ENCODE results near the gene CENPS.

CENPS gene

DNA sequence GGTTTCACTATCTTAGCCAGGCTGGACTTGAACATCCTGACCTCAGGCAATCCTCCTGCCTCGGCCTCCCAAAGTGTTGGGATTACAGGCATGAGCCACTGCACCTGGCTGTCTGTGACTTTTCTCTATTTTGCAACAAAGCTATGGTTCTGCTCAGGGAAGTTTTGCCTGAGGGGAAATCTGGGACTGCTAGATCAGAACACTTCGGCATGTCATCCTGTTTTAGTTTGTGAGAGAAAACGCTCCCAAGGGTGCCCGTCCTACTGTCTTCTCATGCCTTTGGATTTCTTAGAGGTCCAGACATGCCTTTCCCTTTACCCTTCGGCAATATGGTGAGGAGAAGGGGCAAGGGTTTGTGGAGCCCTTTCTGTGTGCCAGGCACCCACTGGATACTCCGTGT, 14.0 kb downstream of the CENPS start:
- H3K4me3 ChIP-seq (ENCODE audit: low read length) = no peak overlapping the region
- no peak for DNase-seq (ENCODE audit: low read depth)
- TF ChIP-seq CTCF (conservative IDR thresholded peaks at IDR 0.05; ENCODE audit: low read depth, low read length) = no peak

- H3K4me3 ChIP-seq (ENCODE audit: low read length) = no peak overlapping the region
- no peak for DNase-seq (ENCODE audit: low read depth)
- TF ChIP-seq CTCF (conservative IDR thresholded peaks at IDR 0.05; ENCODE audit: low read depth, low read length) = no peak
Measured at GRCh38 chr1:10444795-10445397, 14.7 kb downstream of the CENPS start.

DNA sequence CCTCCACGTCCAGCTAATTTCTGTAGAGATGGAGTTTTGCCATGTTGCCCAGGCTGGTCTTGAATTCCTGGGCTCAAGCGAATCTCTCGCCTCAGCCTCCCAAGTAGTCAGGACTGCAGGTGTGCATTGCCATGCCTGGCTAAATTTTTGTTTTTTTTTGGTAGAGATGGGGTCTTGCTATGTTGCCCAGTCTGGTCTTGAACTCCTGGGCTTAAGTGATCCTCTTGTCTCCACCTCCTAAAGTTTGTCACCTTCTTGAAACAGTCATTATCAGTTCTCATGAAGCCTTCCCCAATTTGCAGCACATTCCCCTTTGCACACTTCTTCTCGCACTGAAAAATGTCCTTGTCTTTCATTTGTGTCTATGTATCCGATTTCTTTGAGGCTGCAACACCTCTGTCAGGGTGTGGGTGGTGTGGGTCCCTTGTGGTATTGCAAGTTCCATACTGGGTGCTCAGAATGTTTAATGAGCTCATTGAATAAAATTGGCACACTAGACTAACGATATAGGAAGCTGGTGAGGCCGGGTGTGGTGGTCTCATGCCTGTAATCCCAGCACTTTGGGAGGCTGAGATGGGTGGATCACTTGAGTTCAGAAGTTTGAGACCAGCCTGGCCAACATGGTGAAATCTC, 16.7 kb downstream of the CENPS start:
- H3K4me3 ChIP-seq (ENCODE audit: low read length) = no peak overlapping the region
- no peak for TF ChIP-seq CTCF (conservative IDR thresholded peaks at IDR 0.05; ENCODE audit: low read depth, low read length)
- DNase-seq (ENCODE audit: low read depth) = no peak

DNA sequence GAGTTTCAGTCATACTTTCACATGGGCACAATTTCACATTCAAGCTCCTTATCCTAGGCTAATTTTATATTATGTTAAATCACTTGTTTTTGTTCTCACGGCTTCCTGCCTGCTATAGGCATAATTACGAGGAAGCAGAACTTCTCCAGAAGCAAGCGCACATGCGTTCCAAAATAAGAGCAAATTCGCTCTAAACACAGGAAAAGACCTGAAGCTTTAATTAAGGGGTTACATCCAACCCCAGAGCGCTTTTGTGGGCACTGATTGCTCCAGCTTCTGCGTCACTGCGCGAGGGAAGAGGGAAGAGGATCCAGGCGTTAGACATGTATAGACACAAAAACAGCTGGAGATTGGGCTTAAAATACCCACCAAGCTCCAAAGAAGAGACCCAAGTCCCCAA, 19.5 kb downstream of the CENPS start, which contains the start of gene CORT:
Gene CORT (plus strand): TSS at position 281 of the 400 bp plus-strand sequence. CDS start 193 bp downstream, outside the sequence.
- H3K4me3 ChIP-seq (ENCODE audit: low read length) = no peak within 1 kb of the TSS
- no peak for TF ChIP-seq CTCF (conservative IDR thresholded peaks at IDR 0.05; ENCODE audit: low read depth, low read length)

DNA sequence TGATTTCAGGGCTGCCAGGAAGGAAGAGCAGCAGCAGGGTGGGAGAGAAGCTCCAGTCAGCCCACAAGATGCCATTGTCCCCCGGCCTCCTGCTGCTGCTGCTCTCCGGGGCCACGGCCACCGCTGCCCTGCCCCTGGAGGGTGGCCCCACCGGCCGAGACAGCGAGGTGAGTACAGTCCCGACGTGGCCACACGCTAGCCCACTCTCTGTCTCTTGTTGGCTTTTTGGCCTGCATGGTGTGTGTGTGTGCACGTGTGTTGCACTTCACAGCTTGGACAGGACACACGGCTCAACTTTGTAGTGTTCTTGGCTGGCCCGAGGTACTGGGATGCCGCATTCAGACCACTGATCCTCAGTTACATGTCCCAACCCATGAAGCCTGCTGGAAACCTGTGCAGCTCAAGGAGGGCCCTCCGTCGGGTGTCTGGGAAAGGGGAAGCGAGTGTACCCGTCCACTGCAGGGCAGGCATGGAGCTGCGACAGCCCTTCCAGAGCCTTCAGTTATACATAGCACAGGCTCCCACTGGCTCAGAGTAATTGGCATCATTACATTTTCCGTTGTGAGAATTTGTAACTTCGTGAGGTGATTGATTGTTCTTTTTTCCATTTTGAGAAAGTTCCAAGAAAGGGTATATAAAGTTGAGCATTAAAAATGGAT, 20.1 kb downstream of the CENPS start:
- no peak for TF ChIP-seq CTCF (conservative IDR thresholded peaks at IDR 0.05; ENCODE audit: low read depth, low read length)
- DNase-seq (ENCODE audit: low read depth) = no peak
- H3K4me3 ChIP-seq (ENCODE audit: low read length) = no peak overlapping the region

More for the DNA sequence above, 19.5 kb downstream of the CENPS start, which contains the start of gene CORT:
- no peak for DNase-seq (ENCODE audit: low read depth)

- no peak for TF ChIP-seq CTCF (conservative IDR thresholded peaks at IDR 0.05; ENCODE audit: low read depth, low read length)
- no peak for DNase-seq (ENCODE audit: low read depth)
- no peak overlapping the region for H3K4me3 ChIP-seq (ENCODE audit: low read length)
Measured at GRCh38 chr1:10450836-10451235, 20.6 kb downstream of the CENPS start.

Data from retinal pigment epithelial cell (primary cell).